OCI-LY3 (cell line): ENCODE results near the gene ZNF521.

Source experiments
- CTCF ChIP-seq: fragments of 200-600, 300-600 bp; sonication (generic); IDR thresholded peaks from 2 replicates; pipeline ENCODE4 v1.5.1; 2014; ENCODE audit warnings: antibody characterized with exemption, low read length, low read depth
- EZH2phosphoT487 ChIP-seq: fragments of 200-600 bp; shearing (Covaris generic); IDR thresholded peaks from 2 replicates; pipeline ENCODE4 v1.6.1; 2018; ENCODE audit warnings: antibody characterized with exemption, mixed run types, low read depth

DNA sequence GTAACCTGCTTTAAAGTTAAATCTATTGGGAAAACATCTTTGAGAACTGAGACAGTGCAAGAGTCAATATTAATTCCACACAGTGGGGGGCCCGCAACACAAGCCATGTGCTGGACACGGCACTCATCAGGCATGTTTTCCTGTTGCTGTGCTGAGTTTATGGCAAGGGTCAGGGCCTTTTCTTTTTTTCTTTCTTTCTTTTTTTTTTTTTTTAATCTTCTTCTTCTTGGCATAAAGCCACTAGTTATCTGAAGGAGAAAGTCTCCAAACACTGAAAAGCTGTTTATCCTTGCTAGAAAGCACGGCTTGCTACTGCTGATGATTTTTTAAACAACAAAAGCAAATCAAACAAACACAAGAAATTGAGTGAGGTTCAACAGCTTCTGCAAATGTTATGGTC is 252.1 kb downstream of the ZNF521 start:
- TF ChIP-seq CTCF (no peak), EZH2phosphoT487 (no peak)
